Activated CD4-positive, alpha-beta T cell treated with anti-CD3 and anti-CD28 coated beads, Interleukin-2, amount 10 ng/mL, durations not matched to agents 7 days and 5 days (primary cell): ENCODE results near the gene LZIC. TPM values are rescaled to one million over a fixed set of nuclear protein-coding genes. Genes with fewer than 3 reads are reported as not detected.
"Not testable (repeated sequence)": the region's sequence is repeated elsewhere in the genome, so short reads cannot be mapped to it uniquely, and the experiment has no call there.

Source experiments
- CTCF ChIA-PET: fragments of 350-600 bp; sonication (Branson Sonifier 250); formaldehyde crosslinking; loops from one replicate; lab custom pipeline; 2021; ENCODE audit warnings: antibody characterized with exemption; lab: Charles Lee
- POLR2A ChIA-PET: fragments of 350-600 bp; sonication (Branson Sonifier 250); formaldehyde crosslinking; loops from one replicate; lab custom pipeline; 2021; ENCODE audit warnings: antibody characterized with exemption; lab: Charles Lee
- DNase-seq: peaks from one replicate; pipeline ENCODE4 v3.0.0-alpha.2; 2020
- H3K27ac Mint-ChIP-seq: one replicate; pipeline ENCODE4 v1.8.0; 2021; ENCODE audit warnings: mild to moderate bottlenecking, moderate library complexity, mixed read lengths
- H3K27me3 Mint-ChIP-seq: one replicate; pipeline ENCODE4 v1.8.0; 2021; ENCODE audit warnings: mixed read lengths
- H3K36me3 Mint-ChIP-seq: one replicate; pipeline ENCODE4 v1.8.0; 2021; ENCODE audit warnings: low read depth, mixed read lengths
- H3K4me1 Mint-ChIP-seq: one replicate; pipeline ENCODE4 v1.8.0; 2021; ENCODE audit warnings: mixed read lengths
- H3K4me3 Mint-ChIP-seq: one replicate; pipeline ENCODE4 v1.8.0; 2021; ENCODE audit warnings: mild to moderate bottlenecking, moderate library complexity, mixed read lengths
- H3K9me3 Mint-ChIP-seq: one replicate; pipeline ENCODE4 v1.8.0; 2021; ENCODE audit warnings: mixed read lengths
- total RNA-seq, 2 experiments: library from RNA; stranded (reverse); gene quantifications; one replicate each; pipeline ENCODE4 v1.2.3, GENCODE V29; 2021

The LZIC gene
- total RNA-seq, 2 experiments from 2014 or later: 25.7 to 28.0 TPM

- Mint-ChIP-seq H3K27me3 (no peaks in the 10 kb centered on the region), H3K4me3 (no peak overlapping the region), H3K27ac (no peak overlapping the region), H3K36me3 (peaks cover 16% of the 10 kb centered on the region), H3K4me1 (no peaks in the 10 kb centered on the region), H3K9me3 (no peaks in the 10 kb centered on the region)
- DNase-seq: no peak
- ChIA-PET CTCF (interaction anchor here (0.6 to 1.2 kb wide), 2 partner anchors 21 to 53 kb away, joined by 4 to 7 read pairs; no protein-coding TSS in a partner anchor), POLR2A (no interaction called here)
These were observed 13.5 kb downstream of the LZIC start for GRCh38 chr1:9929431-9930385.

GRCh38 chr1:9927259-9927658 lies 15.9 kb downstream of the LZIC start:
- POLR2A ChIA-PET: no interaction called here
- CTCF ChIA-PET: no interaction called here
- Mint-ChIP-seq H3K27me3 (no peaks in the 10 kb centered on the region), H3K27ac (no peak overlapping the region), H3K4me3 (no peak overlapping the region), H3K9me3 (no peaks in the 10 kb centered on the region), H3K36me3 (peaks cover 10% of the 10 kb centered on the region), H3K4me1 (no peaks in the 10 kb centered on the region)
- DNase-seq: no peak

GRCh38 chr1:9922342-9922741 lies 20.8 kb downstream of the LZIC start:
- Mint-ChIP-seq H3K36me3 (no peaks in the 10 kb centered on the region), H3K4me1 (no peaks in the 10 kb centered on the region), H3K4me3 (no peak overlapping the region), H3K27me3 (no peaks in the 10 kb centered on the region), H3K27ac (no peak overlapping the region), H3K9me3 (no peaks in the 10 kb centered on the region)
- no peak for DNase-seq
- ChIA-PET POLR2A (no interaction called here), CTCF (no interaction called here)

GRCh38 chr1:9920606-9921005 lies 22.6 kb downstream of the LZIC start:
- H3K4me3 Mint-ChIP-seq: no peak overlapping the region
- no peaks in the 10 kb centered on the region for H3K36me3 Mint-ChIP-seq
- no peaks in the 10 kb centered on the region for H3K27me3 Mint-ChIP-seq
- no peak overlapping the region for H3K27ac Mint-ChIP-seq
- H3K9me3 Mint-ChIP-seq: no peaks in the 10 kb centered on the region
- no peaks in the 10 kb centered on the region for H3K4me1 Mint-ChIP-seq
- ChIA-PET CTCF (interaction anchor here (0.6 kb wide), 1 partner anchor 11 kb away, joined by 3 read pairs; no protein-coding TSS in a partner anchor), POLR2A (no interaction called here)
- DNase-seq: no peak

- ChIA-PET CTCF (interaction anchor here (0.6 to 1.6 kb wide), 2 partner anchors 18 to 25 kb away, joined by 4 read pairs; no protein-coding TSS in a partner anchor), POLR2A (no interaction called here)
- peaks cover 2% of the 10 kb centered on the region for H3K4me1 Mint-ChIP-seq
- H3K27me3 Mint-ChIP-seq: peaks cover 2% of the 10 kb centered on the region
- H3K27ac Mint-ChIP-seq: no peak overlapping the region
- no peak for DNase-seq
- no peaks in the 10 kb centered on the region for H3K9me3 Mint-ChIP-seq
- H3K4me3 Mint-ChIP-seq: no peak overlapping the region
- H3K36me3 Mint-ChIP-seq: no peaks in the 10 kb centered on the region
These were observed 25.3 kb downstream of the LZIC start for GRCh38 chr1:9917901-9918300.

- H3K9me3 Mint-ChIP-seq, H3K4me3 Mint-ChIP-seq, H3K4me1 Mint-ChIP-seq, H3K27ac Mint-ChIP-seq, DNase-seq, H3K36me3 Mint-ChIP-seq, H3K27me3 Mint-ChIP-seq, POLR2A ChIA-PET: not testable (repeated sequence)
- CTCF ChIA-PET: interaction anchor here (0.6 kb wide), 2 partner anchors 25 to 532 kb away, joined by 3 to 4 read pairs; partner anchors contain the start of gene CORT
These were observed 25.7 kb downstream of the LZIC start for GRCh38 chr1:9917495-9917894.

- H3K36me3 Mint-ChIP-seq: no peaks in the 10 kb centered on the region
- ChIA-PET POLR2A (no interaction called here), CTCF (interaction anchor here (1.2 kb wide), 1 partner anchor 132 kb away, joined by 3 read pairs; no protein-coding TSS in a partner anchor)
- peaks cover 7% of the 10 kb centered on the region for H3K4me1 Mint-ChIP-seq
- no peak for DNase-seq
- H3K27ac Mint-ChIP-seq: no peak overlapping the region
- H3K27me3 Mint-ChIP-seq: peaks cover 2% of the 10 kb centered on the region
- no peaks in the 10 kb centered on the region for H3K9me3 Mint-ChIP-seq
- no peak overlapping the region for H3K4me3 Mint-ChIP-seq
These were observed 26.7 kb downstream of the LZIC start for GRCh38 chr1:9916452-9916851.

- Mint-ChIP-seq H3K4me3 (no peak overlapping the region), H3K27me3 (peaks cover 2% of the 10 kb centered on the region), H3K36me3 (peaks cover under 1% of the 10 kb centered on the region), H3K27ac (no peak overlapping the region), H3K4me1 (peaks cover 14% of the 10 kb centered on the region), H3K9me3 (no peaks in the 10 kb centered on the region)
- no peak for DNase-seq
- ChIA-PET POLR2A (interaction anchor here (0.6 kb wide), 1 partner anchor 693 kb away, joined by 3 read pairs; no protein-coding TSS in a partner anchor), CTCF (interaction anchor here (0.9 to 1.2 kb wide), 2 partner anchors 18 to 504 kb away, joined by 3 read pairs; no protein-coding TSS in a partner anchor)
These were observed 28.6 kb downstream of the LZIC start for GRCh38 chr1:9914610-9914937.

- no peak overlapping the region for H3K4me3 Mint-ChIP-seq
- POLR2A ChIA-PET: no interaction called here
- peaks cover 3% of the 10 kb centered on the region for H3K36me3 Mint-ChIP-seq
- H3K4me1 Mint-ChIP-seq: peaks cover 31% of the 10 kb centered on the region
- CTCF ChIA-PET: interaction anchor here (0.6 kb wide), 1 partner anchor 508 kb away, joined by 3 read pairs; no protein-coding TSS in a partner anchor
- peaks cover 2% of the 10 kb centered on the region for H3K27me3 Mint-ChIP-seq
- no peak for DNase-seq
- peak overlapping the region; percentile 39 for H3K27ac Mint-ChIP-seq
- H3K9me3 Mint-ChIP-seq: no peaks in the 10 kb centered on the region
These were observed 30.8 kb downstream of the LZIC start for GRCh38 chr1:9912264-9912936.

- Mint-ChIP-seq H3K27me3 (peaks cover 2% of the 10 kb centered on the region), H3K36me3 (peaks cover 3% of the 10 kb centered on the region), H3K9me3 (no peaks in the 10 kb centered on the region), H3K4me3 (peak overlapping the region; percentile 86), H3K4me1 (peaks cover 34% of the 10 kb centered on the region), H3K27ac (peak overlapping the region; percentile 96)
- CTCF ChIA-PET: interaction anchor here (0.6 kb wide), 3 partner anchors 15 to 604 kb away, joined by 3 to 5 read pairs (median 3); no protein-coding TSS in a partner anchor
- POLR2A ChIA-PET: interaction anchor here (0.5 kb wide), 1 partner anchor 369 kb away, joined by 4 read pairs; no protein-coding TSS in a partner anchor
- peak; percentile 100 for DNase-seq
These were observed 32.6 kb downstream of the LZIC start for GRCh38 chr1:9910423-9911178.

GRCh38 chr1:9910076-9910422 lies 33.1 kb downstream of the LZIC start, which contains the start of gene CTNNBIP1:
CTNNBIP1 (minus strand) TSS chr1:9910269; CDS start chr1:9872064, 38,205 bp downstream.
- POLR2A ChIA-PET: no interaction called here
- Mint-ChIP-seq H3K9me3 (no peaks in the 10 kb centered on the region), H3K36me3 (peaks cover 3% of the 10 kb centered on the region), H3K27ac (peak within 1 kb of the TSS; percentile 96), H3K27me3 (peaks cover 2% of the 10 kb centered on the region), H3K4me3 (peak within 1 kb of the TSS; percentile 95), H3K4me1 (peaks cover 36% of the 10 kb centered on the region)
- no peak for DNase-seq
- CTCF ChIA-PET: interaction anchor here (0.6 kb wide), 2 partner anchors 15 to 604 kb away, joined by 3 to 5 read pairs; no protein-coding TSS in a partner anchor
